HG03469 (cell line): ENCODE data around the gene RTL1.

Experiments
- ATAC-seq: cut with Tn5 transposase; IDR thresholded peaks from one replicate; pipeline ENCODE4 v1.9.1; 2021; ENCODE audit warnings: mild to moderate bottlenecking, moderate library complexity, moderate number of reproducible peaks; ENCODE audit not compliant: unreplicated experiment

The RTL1 gene

GRCh38 chr14:100836941-100837804, 66.3 kb downstream of the RTL1 start:
- ATAC-seq = no peak

GRCh38 chr14:100836311-100836805, 67.2 kb downstream of the RTL1 start:
- ATAC-seq = no peak

- no peak for ATAC-seq
Observed at GRCh38 chr14:100835548-100836310, 67.8 kb downstream of the RTL1 start.

- ATAC-seq = no peak
Observed at GRCh38 chr14:100834794-100835547, 68.6 kb downstream of the RTL1 start.

GRCh38 chr14:100834082-100834793, 69.3 kb downstream of the RTL1 start:
- ATAC-seq = no peak

GRCh38 chr14:100832311-100832960, 71.1 kb downstream of the RTL1 start:
- ATAC-seq = no peak

GRCh38 chr14:100830681-100831080, 72.8 kb downstream of the RTL1 start:
- no peak for ATAC-seq
